ENCODE data around the gene CADPS.

CADPS gene

DNA sequence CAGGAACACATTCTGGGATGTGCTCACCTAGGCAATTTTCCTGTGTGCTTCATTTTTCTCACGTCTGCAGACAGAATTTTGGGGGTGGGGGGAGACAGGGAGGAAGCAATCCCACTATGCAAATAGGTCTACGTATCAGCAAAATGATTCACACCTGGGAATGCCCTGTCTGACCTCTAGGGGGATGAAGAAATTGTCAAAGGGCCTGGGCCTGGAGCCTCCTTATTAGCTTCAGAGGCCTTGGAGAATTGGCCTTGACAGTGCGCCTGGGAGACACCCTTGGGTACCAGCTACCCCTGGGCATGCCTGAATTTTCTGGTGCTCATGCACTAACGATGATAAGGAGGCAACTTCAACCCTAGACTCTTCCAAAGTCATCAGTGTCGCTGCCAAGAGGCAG lies 207.5 kb downstream of the CADPS start:
- H3K4me3 ChIP-seq (ENCODE audit: low read depth, low read length): no peak overlapping the region
- DNase-seq (ENCODE audit: low read depth): no peak
- TF ChIP-seq, protein P1, sequence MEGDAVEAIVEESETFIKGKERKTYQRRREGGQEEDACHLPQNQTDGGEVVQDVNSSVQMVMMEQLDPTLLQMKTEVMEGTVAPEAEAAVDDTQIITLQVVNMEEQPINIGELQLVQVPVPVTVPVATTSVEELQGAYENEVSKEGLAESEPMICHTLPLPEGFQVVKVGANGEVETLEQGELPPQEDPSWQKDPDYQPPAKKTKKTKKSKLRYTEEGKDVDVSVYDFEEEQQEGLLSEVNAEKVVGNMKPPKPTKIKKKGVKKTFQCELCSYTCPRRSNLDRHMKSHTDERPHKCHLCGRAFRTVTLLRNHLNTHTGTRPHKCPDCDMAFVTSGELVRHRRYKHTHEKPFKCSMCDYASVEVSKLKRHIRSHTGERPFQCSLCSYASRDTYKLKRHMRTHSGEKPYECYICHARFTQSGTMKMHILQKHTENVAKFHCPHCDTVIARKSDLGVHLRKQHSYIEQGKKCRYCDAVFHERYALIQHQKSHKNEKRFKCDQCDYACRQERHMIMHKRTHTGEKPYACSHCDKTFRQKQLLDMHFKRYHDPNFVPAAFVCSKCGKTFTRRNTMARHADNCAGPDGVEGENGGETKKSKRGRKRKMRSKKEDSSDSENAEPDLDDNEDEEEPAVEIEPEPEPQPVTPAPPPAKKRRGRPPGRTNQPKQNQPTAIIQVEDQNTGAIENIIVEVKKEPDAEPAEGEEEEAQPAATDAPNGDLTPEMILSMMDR (IDR thresholded peaks at IDR 0.05; ENCODE audit: low read depth, low read length, missing control alignments): peak; percentile 50

GRCh38 chr3:62665627-62666437 lies 209.4 kb downstream of the CADPS start:
- TF ChIP-seq, protein P1 (IDR thresholded peaks at IDR 0.05; ENCODE audit: low read depth, low read length, missing control alignments): peak; percentile 78
- DNase-seq (ENCODE audit: low read depth): no peak
- H3K4me3 ChIP-seq (ENCODE audit: low read depth, low read length): no peak overlapping the region

- no peak overlapping the region for H3K4me3 ChIP-seq (ENCODE audit: low read depth, low read length)
- no peak for DNase-seq (ENCODE audit: low read depth)
- TF ChIP-seq, protein P1 (IDR thresholded peaks at IDR 0.05; ENCODE audit: low read depth, low read length, missing control alignments): no peak
These were observed 212.5 kb downstream of the CADPS start for GRCh38 chr3:62662677-62663076.

DNA sequence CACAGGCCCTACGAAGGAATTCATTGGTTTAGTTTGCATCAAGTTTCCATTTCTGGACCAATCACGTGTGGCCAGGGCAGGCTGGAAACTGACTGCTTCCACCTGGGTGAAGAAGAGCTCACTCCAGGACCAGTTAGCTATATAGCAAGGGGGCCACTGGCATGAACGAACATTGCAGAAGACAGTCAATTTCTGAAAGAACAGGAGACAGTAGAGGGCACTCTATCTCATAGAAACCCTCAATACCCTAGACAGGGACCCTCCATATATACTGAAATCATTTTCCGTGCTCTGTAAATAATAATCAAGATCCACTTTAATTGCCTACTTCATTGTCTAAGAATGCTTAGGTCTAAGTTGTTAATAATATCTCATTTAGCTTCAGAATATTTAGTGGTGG lies 215.6 kb downstream of the CADPS start:
- no peak for DNase-seq (ENCODE audit: low read depth)
- no peak overlapping the region for H3K4me3 ChIP-seq (ENCODE audit: low read depth, low read length)
- TF ChIP-seq, protein P1 (IDR thresholded peaks at IDR 0.05; ENCODE audit: low read depth, low read length, missing control alignments): no peak

DNA sequence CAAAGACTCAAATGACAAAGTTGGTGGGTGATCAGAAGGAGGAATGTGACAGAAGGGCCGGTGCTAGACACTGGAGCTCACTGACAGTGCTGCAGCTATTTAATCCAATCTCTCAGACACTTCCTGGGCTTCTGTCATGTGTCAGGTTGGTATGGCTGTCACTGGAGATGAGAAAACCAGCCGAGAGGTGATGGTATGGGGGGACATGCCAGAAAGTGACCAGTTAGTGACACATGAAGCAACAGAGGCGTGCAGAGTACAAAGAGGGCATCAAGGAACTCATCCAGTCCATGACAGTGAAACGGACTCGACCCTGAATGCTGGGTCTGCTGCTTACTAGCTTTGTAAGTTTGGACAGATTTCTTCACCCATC lies 219.5 kb downstream of the CADPS start:
- no peak for DNase-seq (ENCODE audit: low read depth)
- H3K4me3 ChIP-seq (ENCODE audit: low read depth, low read length): no peak overlapping the region
- TF ChIP-seq, protein P1 (IDR thresholded peaks at IDR 0.05; ENCODE audit: low read depth, low read length, missing control alignments): no peak

- DNase-seq (ENCODE audit: low read depth): no peak
- H3K4me3 ChIP-seq (ENCODE audit: low read depth, low read length): no peak overlapping the region
- TF ChIP-seq, protein P1 (IDR thresholded peaks at IDR 0.05; ENCODE audit: low read depth, low read length, missing control alignments): no peak
These were observed 220.0 kb downstream of the CADPS start for GRCh38 chr3:62655056-62655690.

Measured in GM12864 (cell line).